WTC11 (cell line): ENCODE measurements around the gene CIBAR2. TPM values are rescaled to one million over a fixed set of nuclear protein-coding genes. Genes with fewer than 3 reads are reported as not detected.

Experiments used
- ATAC-seq: fragments of 200-7000 bp; cut with Tn5 transposase; 2 replicates; pipeline ENCODE4 v1.10.0; 2021; ENCODE audit warnings: mild to moderate bottlenecking, moderate library complexity
- CTCF ChIA-PET: fragments of 300-600 bp; sonication (Branson Sonifier 250); formaldehyde crosslinking; loops from one replicate; lab custom pipeline; 2021; ENCODE audit warnings: antibody characterized with exemption; lab: Charles Lee
- POLR2A ChIA-PET: fragments of 350-600 bp; sonication (Branson Sonifier 250); formaldehyde crosslinking; loops from one replicate; lab custom pipeline; 2021; ENCODE audit warnings: antibody characterized with exemption; lab: Charles Lee
- DNase-seq: peaks from one replicate; pipeline ENCODE4 v3.0.0; 2021; ENCODE audit warnings: low spot score
- H3K27ac Mint-ChIP-seq: 2 replicates; pipeline ENCODE4 v1.8.0; 2021; ENCODE audit warnings: mixed read lengths
- H3K27me3 Mint-ChIP-seq: 2 replicates; pipeline ENCODE4 v1.8.0; 2021; ENCODE audit warnings: low read depth, mild to moderate bottlenecking, moderate library complexity, mixed read lengths
- H3K36me3 Mint-ChIP-seq: 2 replicates; pipeline ENCODE4 v1.8.0; 2021; ENCODE audit warnings: mixed read lengths
- H3K4me1 Mint-ChIP-seq: 2 replicates; pipeline ENCODE4 v1.8.0; 2022; ENCODE audit warnings: mixed read lengths
- H3K4me3 Mint-ChIP-seq: 2 replicates; pipeline ENCODE4 v1.8.0; 2021; ENCODE audit warnings: mild to moderate bottlenecking, moderate library complexity, mixed read lengths
- H3K9me3 Mint-ChIP-seq: 2 replicates; pipeline ENCODE4 v1.8.0; 2021; ENCODE audit warnings: mixed read lengths
- GABPB1 ChIP-seq: sonication (generic); formaldehyde crosslinking; IDR thresholded peaks from 2 replicates; pipeline ENCODE4 v1.8.1; 2023; ENCODE audit warnings: mild to moderate bottlenecking, missing genetic modification reagents
- NFATC4 ChIP-seq: fragments of 250-450 bp; sonication (Bioruptor Pico); IDR thresholded peaks from 2 replicates; pipeline ENCODE4 v1.9.0; 2021; ENCODE audit warnings: mild to moderate bottlenecking
- NFYB ChIP-seq: sonication (generic); formaldehyde crosslinking; conservative IDR thresholded peaks from 2 replicates; pipeline ENCODE4 v1.8.0; 2022; ENCODE audit warnings: low read depth, missing genetic modification reagents
- NR1H2 ChIP-seq: sonication (generic); formaldehyde crosslinking; IDR thresholded peaks from 2 replicates; pipeline ENCODE4 v1.9.0; 2021; ENCODE audit warnings: mild to moderate bottlenecking, moderate library complexity, missing genetic modification reagents
- PRRX2 ChIP-seq: fragments of 250-450 bp; sonication (Bioruptor Pico); IDR thresholded peaks from 2 replicates; pipeline ENCODE4 v1.8.0; 2021; ENCODE audit warnings: mild to moderate bottlenecking
- SOX15 ChIP-seq: fragments of 250-450 bp; sonication (Bioruptor Pico); IDR thresholded peaks from 2 replicates; pipeline ENCODE4 v1.9.0; 2021; ENCODE audit warnings: mild to moderate bottlenecking
- ZNF416 ChIP-seq: fragments of 250-450 bp; sonication (Bioruptor Pico); IDR thresholded peaks from 2 replicates; pipeline ENCODE4 v1.9.0; 2021; ENCODE audit warnings: mild to moderate bottlenecking, inconsistent platforms
- ZNF512 ChIP-seq: sonication (generic); formaldehyde crosslinking; IDR thresholded peaks from 2 replicates; pipeline ENCODE4 v1.8.1; 2022; ENCODE audit warnings: missing genetic modification reagents, borderline replicate concordance
- total RNA-seq: library from RNA; stranded (reverse); gene quantifications from 3 replicates; pipeline ENCODE4 v1.2.3, GENCODE V29; 2021
- TF ChIP-seq, protein P1 (sequence below): sonication (generic); formaldehyde crosslinking; IDR thresholded peaks from 2 replicates; pipeline ENCODE4 v1.8.1; 2022; ENCODE audit warnings: mild to moderate bottlenecking, moderate library complexity, missing genetic modification reagents
- TF ChIP-seq, protein P2 (sequence below): sonication (generic); formaldehyde crosslinking; IDR thresholded peaks from 2 replicates; pipeline ENCODE4 v1.8.0; 2022; ENCODE audit warnings: mild to moderate bottlenecking, missing genetic modification reagents
- TF ChIP-seq, protein P3 (sequence below): sonication (generic); formaldehyde crosslinking; IDR thresholded peaks from 2 replicates; pipeline ENCODE4 v1.8.1; 2023; ENCODE audit warnings: mild to moderate bottlenecking, missing genetic modification reagents, moderate library complexity
- TF ChIP-seq, protein P4 (sequence below): sonication (generic); formaldehyde crosslinking; IDR thresholded peaks from 2 replicates; pipeline ENCODE4 v1.8.0; 2022; ENCODE audit warnings: mild to moderate bottlenecking, missing genetic modification reagents

The CIBAR2 gene
- total RNA-seq, 1 experiment from 2014 or later, result not detected

- Mint-ChIP-seq H3K27ac (no peak overlapping the region), H3K4me1 (peaks cover 14% of the 10 kb centered on the region)
- POLR2A ChIA-PET, result no interaction called here
- DNase-seq, result no peak
- CTCF ChIA-PET, result interaction anchor here (3.9 kb wide), 1 partner anchor 23 kb away, joined by 14 read pairs; no protein-coding TSS in a partner anchor
- ATAC-seq, result 0 out of 2 replicates have a peak, but pooled peaks have one; percentile 7
- peak; percentile 69; the same call in 1 of the 2 replicates for TF ChIP-seq ZNF512 (CRISPR knock-in tag)
- no peak for TF ChIP-seq SOX15 (CRISPR knock-in tag)
- TF ChIP-seq, protein P1, sequence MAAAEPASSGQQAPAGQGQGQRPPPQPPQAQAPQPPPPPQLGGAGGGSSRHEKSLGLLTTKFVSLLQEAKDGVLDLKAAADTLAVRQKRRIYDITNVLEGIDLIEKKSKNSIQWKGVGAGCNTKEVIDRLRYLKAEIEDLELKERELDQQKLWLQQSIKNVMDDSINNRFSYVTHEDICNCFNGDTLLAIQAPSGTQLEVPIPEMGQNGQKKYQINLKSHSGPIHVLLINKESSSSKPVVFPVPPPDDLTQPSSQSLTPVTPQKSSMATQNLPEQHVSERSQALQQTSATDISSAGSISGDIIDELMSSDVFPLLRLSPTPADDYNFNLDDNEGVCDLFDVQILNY (CRISPR knock-in tag), result no peak
- peak; percentile 49; the same call in 1 of the 2 replicates for TF ChIP-seq GABPB1 (CRISPR knock-in tag)
- TF ChIP-seq, all 79 proteins: peak for 2
- Mint-ChIP-seq H3K36me3 (no peaks in the 10 kb centered on the region), H3K27me3 (no peaks in the 10 kb centered on the region; the same call in 1 of the 2 replicates), H3K9me3 (0 out of 2 replicates have a peak, but pooled peaks cover 3% of the 10 kb centered on the region), H3K4me3 (no peak overlapping the region)
Observed at GRCh38 chr16:85137323-85138072, 25.2 kb upstream of the CIBAR2 start.

DNA sequence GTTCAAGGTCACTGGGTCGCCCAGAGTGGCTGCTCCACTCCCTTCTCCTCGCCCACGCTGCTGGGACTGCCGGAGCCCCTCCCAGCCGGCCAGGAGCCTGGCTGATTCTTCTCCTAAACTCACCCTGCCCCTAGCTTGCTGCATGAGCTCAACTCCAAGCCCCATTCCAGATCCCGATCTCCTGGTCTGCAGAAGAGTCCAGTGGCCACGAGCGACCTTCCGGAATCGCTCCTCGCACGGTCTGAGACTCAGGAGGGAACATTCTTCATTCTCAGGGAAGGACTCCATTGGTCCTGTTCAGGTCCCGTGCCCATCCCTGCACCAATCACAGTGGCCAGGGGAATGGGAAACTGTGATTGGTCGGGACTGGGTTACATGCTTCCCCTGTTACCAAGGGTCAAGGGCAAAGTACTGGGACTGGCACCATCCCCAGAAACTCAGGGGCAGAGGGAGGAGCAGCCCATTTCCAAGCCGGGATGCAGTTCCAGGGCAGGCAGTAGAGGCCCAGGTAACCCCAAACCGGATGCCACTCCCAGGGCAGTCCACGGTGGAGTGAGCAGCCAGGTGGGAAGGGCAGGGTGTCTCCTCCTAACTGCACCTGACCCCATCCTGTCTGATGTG lies 24.5 kb upstream of the CIBAR2 start:
- ChIA-PET CTCF (interaction anchor here (0.9 to 3.9 kb wide), 2 partner anchors 22 to 50 kb away, joined by 3 to 14 read pairs; no protein-coding TSS in a partner anchor), POLR2A (no interaction called here)
- H3K9me3 Mint-ChIP-seq, result 0 out of 2 replicates have a peak, but pooled peaks cover 3% of the 10 kb centered on the region
- H3K4me3 Mint-ChIP-seq, result peak overlapping the region; percentile 39
- peaks cover 14% of the 10 kb centered on the region for H3K4me1 Mint-ChIP-seq
- TF ChIP-seq NFYB (CRISPR knock-in tag) (peak; percentile 80), ZNF416 (no peak), NR1H2 (CRISPR knock-in tag) (no peak)
- TF ChIP-seq, protein P2, sequence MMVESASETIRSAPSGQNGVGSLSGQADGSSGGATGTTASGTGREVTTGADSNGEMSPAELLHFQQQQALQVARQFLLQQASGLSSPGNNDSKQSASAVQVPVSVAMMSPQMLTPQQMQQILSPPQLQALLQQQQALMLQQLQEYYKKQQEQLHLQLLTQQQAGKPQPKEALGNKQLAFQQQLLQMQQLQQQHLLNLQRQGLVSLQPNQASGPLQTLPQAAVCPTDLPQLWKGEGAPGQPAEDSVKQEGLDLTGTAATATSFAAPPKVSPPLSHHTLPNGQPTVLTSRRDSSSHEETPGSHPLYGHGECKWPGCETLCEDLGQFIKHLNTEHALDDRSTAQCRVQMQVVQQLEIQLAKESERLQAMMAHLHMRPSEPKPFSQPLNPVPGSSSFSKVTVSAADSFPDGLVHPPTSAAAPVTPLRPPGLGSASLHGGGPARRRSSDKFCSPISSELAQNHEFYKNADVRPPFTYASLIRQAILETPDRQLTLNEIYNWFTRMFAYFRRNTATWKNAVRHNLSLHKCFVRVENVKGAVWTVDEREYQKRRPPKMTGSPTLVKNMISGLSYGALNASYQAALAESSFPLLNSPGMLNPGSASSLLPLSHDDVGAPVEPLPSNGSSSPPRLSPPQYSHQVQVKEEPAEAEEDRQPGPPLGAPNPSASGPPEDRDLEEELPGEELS, result no peak
- TF ChIP-seq, protein P3, sequence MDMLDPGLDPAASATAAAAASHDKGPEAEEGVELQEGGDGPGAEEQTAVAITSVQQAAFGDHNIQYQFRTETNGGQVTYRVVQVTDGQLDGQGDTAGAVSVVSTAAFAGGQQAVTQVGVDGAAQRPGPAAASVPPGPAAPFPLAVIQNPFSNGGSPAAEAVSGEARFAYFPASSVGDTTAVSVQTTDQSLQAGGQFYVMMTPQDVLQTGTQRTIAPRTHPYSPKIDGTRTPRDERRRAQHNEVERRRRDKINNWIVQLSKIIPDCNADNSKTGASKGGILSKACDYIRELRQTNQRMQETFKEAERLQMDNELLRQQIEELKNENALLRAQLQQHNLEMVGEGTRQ (CRISPR knock-in tag), result peak; percentile 55
- DNase-seq (no peak), ATAC-seq (peak; percentile 79)
- H3K36me3 Mint-ChIP-seq, result no peaks in the 10 kb centered on the region
- no peaks in the 10 kb centered on the region; the same call in 1 of the 2 replicates for H3K27me3 Mint-ChIP-seq
- peak overlapping the region; percentile 92 for H3K27ac Mint-ChIP-seq

- POLR2A ChIA-PET, result no interaction called here
- Mint-ChIP-seq H3K9me3 (0 out of 2 replicates have a peak, but pooled peaks cover 3% of the 10 kb centered on the region), H3K36me3 (no peaks in the 10 kb centered on the region), H3K4me1 (peaks cover 14% of the 10 kb centered on the region), H3K27ac (0 out of 2 replicates have a peak overlapping the region, but pooled peaks have one; percentile 22), H3K4me3 (no peak overlapping the region), H3K27me3 (no peaks in the 10 kb centered on the region; the same call in 1 of the 2 replicates)
- ATAC-seq (peak; percentile 13), DNase-seq (no peak)
- TF ChIP-seq PRRX2 (CRISPR knock-in tag), result no peak
- no peak for TF ChIP-seq NFATC4 (CRISPR knock-in tag)
- TF ChIP-seq, protein P4, sequence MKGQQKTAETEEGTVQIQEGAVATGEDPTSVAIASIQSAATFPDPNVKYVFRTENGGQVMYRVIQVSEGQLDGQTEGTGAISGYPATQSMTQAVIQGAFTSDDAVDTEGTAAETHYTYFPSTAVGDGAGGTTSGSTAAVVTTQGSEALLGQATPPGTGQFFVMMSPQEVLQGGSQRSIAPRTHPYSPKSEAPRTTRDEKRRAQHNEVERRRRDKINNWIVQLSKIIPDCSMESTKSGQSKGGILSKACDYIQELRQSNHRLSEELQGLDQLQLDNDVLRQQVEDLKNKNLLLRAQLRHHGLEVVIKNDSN (CRISPR knock-in tag), result no peak
- CTCF ChIA-PET, result interaction anchor here (0.9 to 3.9 kb wide), 2 partner anchors 22 to 50 kb away, joined by 3 to 14 read pairs; no protein-coding TSS in a partner anchor
Observed at GRCh38 chr16:85136213-85136701, 24.0 kb upstream of the CIBAR2 start.
